B cell (primary cell): Measurements from ENCODE around the gene CD36. TPM values are rescaled to one million over a fixed set of nuclear protein-coding genes. Genes with fewer than 3 reads are reported as not detected.

Experiments used
- ATAC-seq: fragments of 200-7000 bp; cut with Tn5 transposase; one replicate; pipeline ENCODE4 v1.10.0; 2021; ENCODE audit warnings: low read depth, mild to moderate bottlenecking, moderate number of reproducible peaks, moderate library complexity
- CTCF ChIA-PET: fragments of 350-600 bp; sonication (Branson Sonifier 250); formaldehyde crosslinking; loops from one replicate; lab custom pipeline; 2021; ENCODE audit warnings: antibody characterized with exemption, inconsistent platforms; lab: Charles Lee
- POLR2A ChIA-PET: fragments of 350-600 bp; sonication (Branson Sonifier 250); formaldehyde crosslinking; loops from one replicate; lab custom pipeline; 2021; ENCODE audit warnings: antibody characterized with exemption; lab: Charles Lee
- DNase-seq: peaks from one replicate; pipeline ENCODE4 v3.0.0; 2013
- H2AFZ ChIP-seq: 2 replicates; pipeline ENCODE4 v1.6.1; 2012; ENCODE audit warnings: mild to moderate bottlenecking, low read depth, low read length; ENCODE audit not compliant: insufficient read depth, poor library complexity, severe bottlenecking
- H3K27ac ChIP-seq, 2 donors: 1 replicate in 1 of 2; 2 replicates in 1 of 2; pipeline ENCODE4 v1.5.1; 2012 to 2013; ENCODE audit warnings: low read length in 2 of 2, mild to moderate bottlenecking in 2 of 2, moderate library complexity in 1 of 2
- H3K27me3 ChIP-seq, 4 experiments: fragments of 200-600 bp in 1 of 4; sonication (generic) in 1 of 4; replicated peaks in 1 of 4; 1 replicate in 2 of 4; 2 replicates in 2 of 4; pipeline versions ENCODE4 v1.6.1 to v1.7.0; 2013 to 2016; ENCODE audit warnings: low read length in 3 of 4, mild to moderate bottlenecking in 2 of 4, mixed read lengths in 1 of 4, moderate library complexity in 1 of 4; ENCODE audit not compliant: insufficient read depth in 4 of 4, control insufficient read depth in 3 of 4; ENCODE audit errors: control extremely low read depth in 1 of 4
- H3K36me3 ChIP-seq, 2 experiments: replicated peaks in 1 of 2; 1 replicate in 1 of 2; 2 replicates in 1 of 2; pipeline versions ENCODE4 v1.6.1 to v1.7.1; 2013; ENCODE audit warnings: low read length in 1 of 2; ENCODE audit not compliant: insufficient read depth in 2 of 2, control insufficient read depth in 1 of 2; ENCODE audit errors: control extremely low read depth in 1 of 2, extremely low read depth in 1 of 2
- H3K4me1 ChIP-seq, 2 donors: fragments of 200-600 bp in 1 of 2; sonication (generic) in 1 of 2; 1 replicate in 1 of 2; 2 replicates in 1 of 2; pipeline versions ENCODE4 v1.5.1 to v1.6.1; 2013 to 2017; ENCODE audit warnings: low read length in 2 of 2; ENCODE audit not compliant: control insufficient read depth in 2 of 2, insufficient read depth in 2 of 2
- H3K4me2 ChIP-seq: replicated peaks from 2 replicates; pipeline ENCODE3; 2012; ENCODE audit warnings: mild to moderate bottlenecking, low read depth, low read length; ENCODE audit not compliant: poor library complexity, severe bottlenecking
- H3K4me3 ChIP-seq, 5 experiments: fragments of 200-600 bp in 1 of 5; sonication (generic) in 1 of 5; 1 replicate in 3 of 5; 2 replicates in 2 of 5; pipeline versions ENCODE4 v1.5.1 to v1.7.0; 2011 to 2016; ENCODE audit warnings: low read length in 4 of 5, mild to moderate bottlenecking in 4 of 5, low read depth in 2 of 5, control low read depth in 1 of 5, moderate library complexity in 1 of 5; ENCODE audit not compliant: insufficient read depth in 1 of 5; ENCODE audit errors: control extremely low read depth in 1 of 5, extremely low read depth in 1 of 5
- H3K79me2 ChIP-seq: fragments of 200-600 bp; sonication (generic); one replicate; pipeline ENCODE4 v1.6.0; 2016; ENCODE audit warnings: low read length; ENCODE audit not compliant: control insufficient read depth, insufficient read depth
- H3K9ac ChIP-seq: fragments of 200-600 bp; sonication (generic); 2 replicates; pipeline ENCODE4 v1.6.1; 2017; ENCODE audit warnings: mild to moderate bottlenecking, low read length, moderate library complexity
- H3K9me3 ChIP-seq, 3 donors: one replicate each; pipeline versions ENCODE4 v1.6.1 to v1.7.1; 2013; ENCODE audit warnings: low read length in 2 of 3; ENCODE audit not compliant: control insufficient read depth in 2 of 3, insufficient read depth in 1 of 3; ENCODE audit errors: control extremely low read depth in 1 of 3
- H4K20me1 ChIP-seq: 2 replicates; pipeline ENCODE4 v1.6.0; 2012; ENCODE audit warnings: mild to moderate bottlenecking, low read length; ENCODE audit not compliant: insufficient read depth, control insufficient read depth, poor library complexity, severe bottlenecking
- H3K27ac Mint-ChIP-seq: one replicate; pipeline ENCODE4 v1.8.0; 2021; ENCODE audit warnings: mixed read lengths
- H3K27me3 Mint-ChIP-seq: one replicate; pipeline ENCODE4 v1.8.0; 2021; ENCODE audit warnings: mixed read lengths
- H3K4me1 Mint-ChIP-seq: one replicate; pipeline ENCODE4 v1.8.0; 2021; ENCODE audit warnings: mixed read lengths
- H3K4me3 Mint-ChIP-seq: one replicate; pipeline ENCODE4 v1.8.0; 2021; ENCODE audit warnings: mixed read lengths
- H3K9me3 Mint-ChIP-seq: one replicate; pipeline ENCODE4 v1.8.0; 2022; ENCODE audit warnings: mixed read lengths; ENCODE audit not compliant: insufficient read depth
- CTCF ChIP-seq: fragments of 200-600 bp; IDR thresholded peaks from one replicate; pipeline ENCODE4 v1.8.0; 2022; ENCODE audit warnings: antibody characterized with exemption, mild to moderate bottlenecking
- EZH2 ChIP-seq: IDR thresholded peaks from 2 replicates; pipeline ENCODE4 v1.6.1; 2012; ENCODE audit warnings: borderline replicate concordance, low read depth, mild to moderate bottlenecking, moderate library complexity, low read length; ENCODE audit not compliant: insufficient read depth, poor library complexity, severe bottlenecking
- WGBS: methylation state at CpG from one replicate; pipeline ENCODE4 v1.1.5; 2013; ENCODE audit warnings: missing lambda C conversion rate; ENCODE audit not compliant: insufficient coverage; 5-methylcytosine and 5-hydroxymethylcytosine counted together
- intact Hi-C: fragments of 100-400 bp; cut with micrococcal nuclease; formaldehyde crosslinking; loops from one replicate; pipeline ENCODE4 v1.10.0; 2022
- polyA plus RNA-seq: library from polyadenylated mRNA; depleted of rRNA; stranded (reverse); fragments of >200 nt; gene quantifications from 2 replicates; pipeline ENCODE4 v1.2.3, GENCODE V29; 2012
- total RNA-seq, 2 donors: library from RNA; stranded (reverse); fragments of 120-200 nt in 1 of 2; gene quantifications; 1 replicate in 1 of 2; 2 replicates in 1 of 2; pipeline versions ENCODE4 v1.2.3 to v1.2.4, GENCODE V29; 2013 to 2022

CD36 gene
- total and polyA plus RNA-seq, 2 donors (not counting 1 experiment from before 2014, with no cell fraction given) = 0.37 to 2.3 TPM

- Histone ChIP-seq H3K27me3 (no peaks in the 10 kb centered on the region), H3K9ac (no peak overlapping the region), H3K79me2 (no peaks in the 10 kb centered on the region), H3K4me1 (no peaks in the 10 kb centered on the region), H4K20me1 (no peaks in the 10 kb centered on the region), H3K4me3 (no peak overlapping the region), H3K36me3 (no peaks in the 10 kb centered on the region), H2AFZ (no peak overlapping the region), H3K4me2 (no peak overlapping the region), H3K27ac (no peak overlapping the region), H3K9me3 (no peaks in the 10 kb centered on the region)
- TF ChIP-seq CTCF (no peak), EZH2 (no peak)
- Mint-ChIP-seq H3K4me3 (no peak overlapping the region), H3K27me3 (no peaks in the 10 kb centered on the region), H3K4me1 (no peaks in the 10 kb centered on the region), H3K27ac (no peak overlapping the region), H3K9me3 (no peaks in the 10 kb centered on the region)
- no peak for ATAC-seq
- no CpG with 5 or more reads among the region's 1 CpG for WGBS
- ChIA-PET CTCF (no interaction called here), POLR2A (no interaction called here)
- no peak for DNase-seq
- intact Hi-C loops = no loop called here
Observed at GRCh38 chr7:80671744-80672143, 33.3 kb downstream of the CD36 start.

DNA sequence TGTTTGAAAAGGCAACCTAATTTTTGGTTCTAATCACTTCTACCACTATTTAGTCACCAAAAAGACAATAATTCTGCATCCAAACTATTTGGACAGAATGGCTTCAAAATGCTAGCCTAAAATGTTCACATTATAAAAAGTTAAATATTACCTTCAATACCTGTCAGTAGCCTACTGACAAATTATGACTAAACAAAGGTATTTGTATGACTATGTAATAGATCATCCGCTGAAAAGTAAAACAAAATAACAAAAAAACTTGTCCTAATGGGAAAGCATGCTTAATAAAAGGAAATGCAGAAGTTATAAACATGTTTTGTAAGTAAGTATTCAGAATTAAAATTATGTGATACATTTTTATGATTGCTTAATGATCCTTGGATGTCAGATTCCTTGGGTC lies 36.6 kb downstream of the CD36 start:
- Mint-ChIP-seq H3K27me3 (no peaks in the 10 kb centered on the region), H3K27ac (no peak overlapping the region), H3K4me1 (no peaks in the 10 kb centered on the region), H3K9me3 (no peaks in the 10 kb centered on the region), H3K4me3 (no peak overlapping the region)
- no peaks in the 10 kb centered on the region for H3K27me3 ChIP-seq
- intact Hi-C loops = no loop called here
- ChIA-PET CTCF (no interaction called here), POLR2A (no interaction called here)
- no peaks in the 10 kb centered on the region for H3K79me2 ChIP-seq
- TF ChIP-seq CTCF (no peak), EZH2 (no peak)
- no peak overlapping the region for H3K27ac ChIP-seq
- no peak overlapping the region for H2AFZ ChIP-seq
- DNase-seq (no peak), ATAC-seq (no peak)
- H3K4me3 ChIP-seq = no peak overlapping the region
- no peak overlapping the region for H3K9ac ChIP-seq
- no peaks in the 10 kb centered on the region for H3K4me1 ChIP-seq
- no peaks in the 10 kb centered on the region for H3K36me3 ChIP-seq
- H4K20me1 ChIP-seq = no peaks in the 10 kb centered on the region
- WGBS = no CpG with 5 or more reads among the region's 1 CpG
- H3K9me3 ChIP-seq = no peaks in the 10 kb centered on the region
- H3K4me2 ChIP-seq = no peak overlapping the region
